Left cardiac atrium (tissue), 4 donors: ENCODE results near the gene SERINC3. TPM values are rescaled to one million over a fixed set of nuclear protein-coding genes. Genes with fewer than 3 reads are reported as not detected.
"Not testable (repeated sequence)": the region's sequence is repeated elsewhere in the genome, so short reads cannot be mapped to it uniquely, and the experiment has no call there.

Experiments used
- ATAC-seq, 2 donors: fragments of 200-7000 bp; cut with Tn5 transposase; one replicate each; pipeline ENCODE4 v1.9.1; 2020; ENCODE audit warnings: mild to moderate bottlenecking in 2 of 2, moderate library complexity in 2 of 2
- DNase-seq: peaks from one replicate; pipeline ENCODE4 v3.0.0-alpha.2; 2020
- intact Hi-C, 2 donors: fragments of 100-400 bp; cut with DNase I; formaldehyde crosslinking; loops; one replicate each; pipeline versions ENCODE4 v1.14.1 to v1.15.1; 2022 to 2023
- long read RNA-seq: library from polyadenylated mRNA; unstranded; transcript quantifications from one replicate; pipeline ENCODE4 v2.0.0, GENCODE V29; 2021
- total RNA-seq, 2 donors: library from RNA; stranded (reverse); fragmentation: NEBNext Ultra II Directional; extraction: Animal tissue kit (Norgen Biotek cat#: 25700); gene quantifications; one replicate each; pipeline ENCODE4 v1.2.1, GENCODE V29; 2021
- donor health status: DM: no; HTN: yes; CAD: no.
- donor health status: DM: no; HTN: yes; CAD: no; lungs with severe emphysema.
- donor health status: DM: yes; HTN: yes; CAD: no.
- donor health status: Dilated cardiomyopathy.

Gene SERINC3
- 10 to 100 TPM; 83.9 to 92.8 TPM for total RNA-seq
- long read RNA-seq, full-length matches to known transcripts: 173 of 196 reads
- long read RNA-seq, partial matches to known transcripts: 14 of 196 reads
- long read RNA-seq, other reads (novel, unspliced or antisense): 9 of 196 reads

GRCh38 chr20:44521484-44522481 lies at the start of gene SERINC3:
SERINC3 (minus strand) TSS chr20:44522070; CDS start chr20:44521951, 119 bp downstream.
- DNase-seq: peak; percentile 96
- peak; percentile 99 to 100 for ATAC-seq

GRCh38 chr20:44571362-44571988 lies 49.6 kb upstream of the SERINC3 start:
- intact Hi-C loops: loop anchor here in 1 of 2 donors (5.0 kb wide), 1 partner anchor 36 kb away; no protein-coding TSS in a partner anchor
- no peak for ATAC-seq
- no peak for DNase-seq

More at GRCh38 chr20:44521484-44522481, at the start of gene SERINC3:
- intact Hi-C loops: no loop called here

- ATAC-seq: no peak
- DNase-seq: no peak
- intact Hi-C loops: loop anchor here in 1 of 2 donors (5.0 kb wide), 1 partner anchor 37 kb away; no protein-coding TSS in a partner anchor
Measured at GRCh38 chr20:44570367-44570766, 48.5 kb upstream of the SERINC3 start.

- ATAC-seq: no peak
- no peak for DNase-seq
- intact Hi-C loops: no loop called here
Measured at GRCh38 chr20:44566811-44567210, 44.9 kb upstream of the SERINC3 start.

- ATAC-seq: no peak
- intact Hi-C loops: no loop called here
- DNase-seq: no peak
Measured at GRCh38 chr20:44566018-44566417, 44.1 kb upstream of the SERINC3 start.

GRCh38 chr20:44561876-44562275 lies 40.0 kb upstream of the SERINC3 start:
- no peak for DNase-seq
- no peak for ATAC-seq
- intact Hi-C loops: no loop called here

GRCh38 chr20:44560818-44561217 lies 38.9 kb upstream of the SERINC3 start:
- ATAC-seq, DNase-seq, intact Hi-C loops: not testable (repeated sequence)

- no peak for ATAC-seq
- intact Hi-C loops: no loop called here
- no peak for DNase-seq
Measured at GRCh38 chr20:44560229-44560628, 38.4 kb upstream of the SERINC3 start.

GRCh38 chr20:44559302-44559701 lies 37.4 kb upstream of the SERINC3 start:
- ATAC-seq (peak; percentile 34 to 39), DNase-seq (no peak)
- intact Hi-C loops: no loop called here

- peak in 1 of 2 donors; percentile 89 for ATAC-seq
- DNase-seq: no peak
- intact Hi-C loops: no loop called here
Measured at GRCh38 chr20:44552950-44553908, 31.4 kb upstream of the SERINC3 start.

GRCh38 chr20:44552568-44552949 lies 30.7 kb upstream of the SERINC3 start:
- intact Hi-C loops: no loop called here
- ATAC-seq: no peak
- no peak for DNase-seq

- intact Hi-C loops: no loop called here
- DNase-seq: no peak
- no peak for ATAC-seq
Measured at GRCh38 chr20:44552050-44552449, 30.2 kb upstream of the SERINC3 start.

GRCh38 chr20:44549123-44549522 lies 27.3 kb upstream of the SERINC3 start:
- DNase-seq: no peak
- no peak for ATAC-seq
- intact Hi-C loops: no loop called here

- intact Hi-C loops: no loop called here
- DNase-seq: no peak
- ATAC-seq: no peak
Measured at GRCh38 chr20:44547419-44547818, 25.5 kb upstream of the SERINC3 start.

- intact Hi-C loops: no loop called here
- ATAC-seq: peak in 1 of 2 donors; percentile 21
Measured at GRCh38 chr20:44544263-44544662, 22.4 kb upstream of the SERINC3 start.

GRCh38 chr20:44543358-44543757 lies 21.5 kb upstream of the SERINC3 start:
- ATAC-seq (no peak), DNase-seq (no peak)
- intact Hi-C loops: no loop called here

More at GRCh38 chr20:44544263-44544662, 22.4 kb upstream of the SERINC3 start:
- no peak for DNase-seq

GRCh38 chr20:44542890-44543289 lies 21.0 kb upstream of the SERINC3 start:
- DNase-seq (no peak), ATAC-seq (no peak)
- intact Hi-C loops: no loop called here

- DNase-seq (no peak), ATAC-seq (no peak)
- intact Hi-C loops: no loop called here
Measured at GRCh38 chr20:44541992-44542391, 20.1 kb upstream of the SERINC3 start.

GRCh38 chr20:44540834-44541233 lies 19.0 kb upstream of the SERINC3 start:
- intact Hi-C loops: no loop called here
- no peak for DNase-seq
- peak in 1 of 2 donors; percentile 61 for ATAC-seq
